Adipose tissue (tissue), 3 donors: ENCODE measurements around the gene HTR3B. TPM values are rescaled to one million over a fixed set of nuclear protein-coding genes. Genes with fewer than 3 reads are reported as not detected.

ENCODE experiments used
- H3K27ac ChIP-seq: one replicate; pipeline ENCODE4 v1.5.1; 2013; ENCODE audit warnings: low read depth, low read length
- WGBS, 3 donors: extraction: QIAGEN DNeasy Blood & Tissue Kit; methylation state at CpG; one replicate each; pipeline ENCODE4 v1.1.7; 2013; 5-methylcytosine and 5-hydroxymethylcytosine counted together
- polyA plus RNA-seq, 3 donors: library from polyadenylated mRNA; stranded (reverse); fragments of 200-250 nt; gene quantifications; one replicate each; pipeline ENCODE4 v1.2.3, GENCODE V29; 2013
- donor health status: healthy with polysubstance abuse.
- donor health status: Bipolar disorder and iron deficiency.
- donor health status: healthy.

Gene HTR3B, protein sequence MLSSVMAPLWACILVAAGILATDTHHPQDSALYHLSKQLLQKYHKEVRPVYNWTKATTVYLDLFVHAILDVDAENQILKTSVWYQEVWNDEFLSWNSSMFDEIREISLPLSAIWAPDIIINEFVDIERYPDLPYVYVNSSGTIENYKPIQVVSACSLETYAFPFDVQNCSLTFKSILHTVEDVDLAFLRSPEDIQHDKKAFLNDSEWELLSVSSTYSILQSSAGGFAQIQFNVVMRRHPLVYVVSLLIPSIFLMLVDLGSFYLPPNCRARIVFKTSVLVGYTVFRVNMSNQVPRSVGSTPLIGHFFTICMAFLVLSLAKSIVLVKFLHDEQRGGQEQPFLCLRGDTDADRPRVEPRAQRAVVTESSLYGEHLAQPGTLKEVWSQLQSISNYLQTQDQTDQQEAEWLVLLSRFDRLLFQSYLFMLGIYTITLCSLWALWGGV
- polyA plus RNA-seq, result not detected

DNA sequence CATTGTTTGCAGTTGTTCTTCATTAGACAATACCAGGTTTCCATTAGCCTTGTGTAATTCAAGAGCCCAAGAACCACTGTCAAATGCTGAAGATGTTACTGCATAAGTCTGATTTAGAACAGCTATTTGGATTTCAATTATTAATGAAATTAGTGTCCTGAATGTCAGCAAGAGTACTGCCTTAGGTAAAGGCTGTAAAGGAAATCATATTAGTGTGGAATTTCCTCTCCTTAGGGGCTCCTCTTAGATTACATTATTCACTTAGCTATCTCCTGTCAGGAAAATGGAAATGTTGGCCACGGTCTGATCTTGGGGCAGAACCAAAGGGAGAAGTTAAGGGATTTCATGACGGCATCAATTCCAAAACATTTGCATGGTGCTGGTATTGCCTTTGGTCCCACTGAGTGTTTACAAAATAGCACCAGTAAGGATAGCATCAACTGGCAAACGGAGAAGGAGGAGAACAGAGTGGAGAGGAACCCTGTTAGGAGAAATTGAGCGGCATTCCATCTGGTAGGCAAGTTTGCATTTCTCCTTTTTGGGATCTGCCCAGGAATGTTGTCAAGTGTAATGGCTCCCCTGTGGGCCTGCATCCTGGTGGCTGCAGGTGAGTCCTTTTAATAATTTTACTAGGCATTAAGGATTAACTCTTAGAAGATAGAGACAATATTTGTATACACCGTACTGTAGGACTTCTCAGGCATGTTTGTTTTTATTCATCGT is at the start of gene HTR3B:
HTR3B (plus strand) TSS at position 418 of the 723 bp plus-strand sequence; CDS start at position 556, 138 bp downstream.
- H3K27ac ChIP-seq, result no peak within 1 kb of the TSS
- 66 to 88% (median 70%) methylated on average over 6 of the region's 6 CpGs for WGBS, 3 donors

- WGBS, 3 donors, result 95 to 98% (median 96%) methylated on average over 6 of the region's 6 CpGs
- no peak overlapping the region for H3K27ac ChIP-seq
These were observed 48.8 kb upstream of the HTR3B start for GRCh38 chr11:113855803-113856202.

- 59 to 84% (median 71%) methylated on average over 5 of the region's 5 CpGs for WGBS, 3 donors
These were observed 47.4 kb upstream of the HTR3B start for GRCh38 chr11:113856966-113857759.

GRCh38 chr11:113859665-113860064 is 44.9 kb upstream of the HTR3B start:
- no peak overlapping the region for H3K27ac ChIP-seq

More at GRCh38 chr11:113856966-113857759, 47.4 kb upstream of the HTR3B start:
- no peak overlapping the region for H3K27ac ChIP-seq

DNA sequence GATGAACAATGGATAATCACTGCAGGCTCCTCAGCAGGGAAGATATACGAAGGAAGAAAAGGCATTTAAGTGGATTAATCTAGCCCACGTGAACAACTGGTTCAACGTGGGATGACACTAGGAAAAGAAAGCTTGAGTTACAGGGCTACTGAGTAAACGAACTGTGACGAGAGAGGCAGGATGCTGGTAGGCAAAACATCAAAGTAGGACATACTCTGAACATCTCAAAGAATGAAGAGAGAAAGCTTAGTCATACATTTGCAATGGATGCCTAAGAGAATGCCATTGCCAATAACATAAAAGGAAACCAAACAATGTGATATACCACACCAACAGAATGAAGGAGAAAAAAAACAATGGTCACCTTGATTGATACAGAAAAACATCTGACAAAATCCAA is 42.2 kb upstream of the HTR3B start:
- H3K27ac ChIP-seq, result no peak overlapping the region
- 64 to 82% (median 77%) methylated on average over 5 of the region's 5 CpGs for WGBS, 3 donors

DNA sequence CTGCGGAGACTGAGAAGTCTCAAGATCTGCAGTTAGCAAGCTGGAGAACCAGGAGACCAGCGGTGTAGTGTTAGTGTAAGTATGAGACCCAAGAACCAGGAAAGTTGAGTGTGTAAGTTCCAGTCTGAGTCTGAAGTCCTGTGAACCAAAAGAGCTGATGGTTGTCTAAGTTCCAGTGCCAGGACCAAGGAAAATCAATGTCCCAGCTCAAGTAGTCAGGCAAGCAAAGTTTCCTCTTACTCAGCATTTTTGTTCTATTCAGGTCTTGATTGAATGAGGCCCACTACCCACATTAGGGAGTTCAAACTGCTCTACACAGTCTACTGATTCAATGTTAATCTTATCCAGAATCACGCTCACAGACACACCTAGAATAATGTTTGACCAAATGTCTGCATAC is 40.2 kb upstream of the HTR3B start:
- 95 to 99% (median 99%) methylated on average over 3 of the region's 3 CpGs for WGBS, 3 donors
- H3K27ac ChIP-seq, result no peak overlapping the region

DNA sequence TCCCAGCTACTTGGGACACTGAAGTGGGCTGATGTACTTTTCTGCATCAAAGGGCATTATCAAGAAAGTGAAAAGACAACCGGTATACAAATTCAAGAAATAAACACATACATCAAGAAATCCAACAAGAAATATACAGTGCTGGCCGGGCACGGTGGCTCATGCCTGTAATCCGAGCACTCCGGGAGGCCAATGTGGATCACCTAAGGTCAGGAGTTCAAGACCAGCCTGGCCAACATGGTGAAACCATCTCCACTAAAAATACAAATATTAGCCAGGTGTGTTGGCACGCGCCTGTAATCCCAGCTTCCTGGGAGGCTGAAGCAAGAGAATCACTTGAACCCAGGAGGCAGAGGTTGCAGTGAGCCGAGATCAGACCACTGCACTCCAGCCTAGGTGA is 38.7 kb upstream of the HTR3B start:
- WGBS, 3 donors, result 96% methylated on average over 8 of the region's 8 CpGs
- no peak overlapping the region for H3K27ac ChIP-seq

DNA sequence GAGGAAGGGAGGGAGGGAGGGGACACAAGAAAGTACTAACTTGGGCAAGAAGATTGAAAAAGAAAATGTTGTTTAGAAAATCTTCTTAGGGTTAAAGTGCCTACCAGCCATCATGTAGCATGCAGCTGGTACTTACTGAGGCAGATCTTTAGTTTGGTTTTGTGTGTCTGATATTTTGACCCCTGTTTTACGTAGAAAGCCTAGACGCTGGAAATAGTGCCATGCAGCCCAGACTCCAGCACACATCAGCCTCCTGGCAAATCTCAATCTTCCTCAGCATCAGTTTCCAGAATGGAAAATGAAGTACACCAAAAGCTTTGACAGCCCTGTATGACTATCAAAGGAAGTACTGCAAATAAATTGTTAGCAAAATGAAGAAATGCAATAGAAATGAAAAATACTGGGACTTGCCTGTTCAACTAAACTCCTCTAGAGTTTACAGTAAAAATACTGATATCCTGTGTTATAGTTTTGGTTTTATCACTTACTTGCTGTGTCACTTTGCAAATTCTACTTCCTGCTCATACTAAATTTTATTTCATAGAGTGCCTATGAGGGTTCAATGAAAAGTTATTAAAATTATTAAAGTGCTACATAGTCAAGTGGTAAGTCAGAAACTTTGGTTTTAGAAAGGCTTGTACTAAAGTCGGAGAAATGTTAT is 36.6 kb upstream of the HTR3B start:
- 84 to 89% (median 89%) methylated on average over 3 of the region's 3 CpGs for WGBS, 3 donors
- no peak overlapping the region for H3K27ac ChIP-seq

GRCh38 chr11:113871336-113871735 is 33.3 kb upstream of the HTR3B start:
- WGBS, 3 donors, result 70 to 81% (median 76%) methylated on average over 3 of the region's 3 CpGs
- no peak overlapping the region for H3K27ac ChIP-seq

GRCh38 chr11:113873236-113873626 is 31.4 kb upstream of the HTR3B start:
- H3K27ac ChIP-seq, result no peak overlapping the region
- 63 to 77% (median 75%) methylated on average over 5 of the region's 5 CpGs for WGBS, 3 donors

DNA sequence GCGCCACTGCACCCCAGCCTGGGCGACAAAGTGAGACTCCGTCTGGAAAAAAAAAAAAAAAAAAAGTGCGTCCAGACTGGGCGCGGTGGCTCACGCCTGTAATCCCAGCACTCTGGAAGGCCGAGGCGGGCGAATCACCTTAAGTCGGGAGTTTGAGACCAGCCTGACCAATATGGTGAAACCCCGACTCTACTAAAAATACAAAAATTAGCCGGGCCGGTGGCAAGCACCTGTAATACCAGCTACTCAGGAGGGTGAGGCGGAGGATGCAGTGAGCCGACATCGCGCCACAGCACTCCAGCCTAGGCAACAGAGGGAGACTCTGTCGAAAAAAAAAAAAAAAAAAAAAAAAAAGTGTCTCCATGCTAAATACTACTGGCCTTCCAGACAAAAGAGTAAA is 30.5 kb upstream of the HTR3B start:
- H3K27ac ChIP-seq, result no peak overlapping the region
- 88 to 94% (median 91%) methylated on average over 13 to 19 of the region's 19 CpGs for WGBS, 3 donors

- H3K27ac ChIP-seq, result no peak overlapping the region
- 4 to 5% (median 5%) methylated on average over 19 of the region's 19 CpGs for WGBS, 3 donors
These were observed 29.9 kb upstream of the HTR3B start for GRCh38 chr11:113874581-113875233.

DNA sequence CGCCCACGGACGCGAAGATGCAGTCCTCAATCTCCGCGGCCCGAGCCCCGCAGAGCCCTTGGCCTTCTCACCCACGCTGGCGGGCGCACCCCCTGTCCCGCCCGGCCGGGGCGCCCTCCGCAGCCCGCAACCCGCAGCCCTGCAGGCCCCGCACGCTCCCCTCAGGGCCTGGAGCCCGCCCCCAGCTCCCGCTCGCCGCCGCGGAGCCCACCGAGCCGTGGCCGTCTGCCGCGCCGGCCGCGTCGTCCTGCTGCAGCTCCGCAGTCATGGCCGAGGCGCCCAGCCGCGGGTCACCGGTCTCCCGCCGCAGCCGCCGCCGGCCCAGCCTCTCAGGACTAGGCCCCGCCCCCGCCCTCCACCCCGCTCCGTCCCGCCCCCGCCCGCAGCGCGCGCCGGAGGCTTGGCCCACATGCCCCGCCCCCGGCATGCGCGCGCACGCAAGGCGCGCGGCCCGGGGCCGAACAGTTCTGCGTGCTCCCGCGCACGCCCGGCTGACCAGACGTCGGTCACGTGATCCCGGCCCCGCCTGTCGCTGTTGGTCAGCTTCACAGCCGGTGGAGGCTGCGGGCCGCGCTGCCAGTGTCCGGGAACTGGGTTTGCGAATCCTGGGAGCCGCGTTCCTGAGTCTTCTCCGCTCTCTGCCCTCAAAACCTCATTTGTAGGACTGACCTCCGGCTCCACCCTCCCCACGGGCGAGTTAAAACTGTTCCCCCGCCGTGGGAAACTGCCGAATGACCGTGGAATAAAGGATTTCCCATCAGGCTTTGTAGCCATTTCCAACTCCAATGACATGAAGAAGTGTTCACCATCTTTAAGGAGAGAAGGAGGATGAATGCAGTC is 29.1 kb upstream of the HTR3B start, which contains the start of gene USP28:
USP28 (minus strand) TSS at position 339 of the 840 bp plus-strand sequence; CDS start at position 268, 71 bp downstream.
- H3K27ac ChIP-seq, result peak within 1 kb of the TSS; percentile 62
- 0 to 1% (median 1%) methylated on average over 72 to 95 of the region's 95 CpGs for WGBS, 3 donors

DNA sequence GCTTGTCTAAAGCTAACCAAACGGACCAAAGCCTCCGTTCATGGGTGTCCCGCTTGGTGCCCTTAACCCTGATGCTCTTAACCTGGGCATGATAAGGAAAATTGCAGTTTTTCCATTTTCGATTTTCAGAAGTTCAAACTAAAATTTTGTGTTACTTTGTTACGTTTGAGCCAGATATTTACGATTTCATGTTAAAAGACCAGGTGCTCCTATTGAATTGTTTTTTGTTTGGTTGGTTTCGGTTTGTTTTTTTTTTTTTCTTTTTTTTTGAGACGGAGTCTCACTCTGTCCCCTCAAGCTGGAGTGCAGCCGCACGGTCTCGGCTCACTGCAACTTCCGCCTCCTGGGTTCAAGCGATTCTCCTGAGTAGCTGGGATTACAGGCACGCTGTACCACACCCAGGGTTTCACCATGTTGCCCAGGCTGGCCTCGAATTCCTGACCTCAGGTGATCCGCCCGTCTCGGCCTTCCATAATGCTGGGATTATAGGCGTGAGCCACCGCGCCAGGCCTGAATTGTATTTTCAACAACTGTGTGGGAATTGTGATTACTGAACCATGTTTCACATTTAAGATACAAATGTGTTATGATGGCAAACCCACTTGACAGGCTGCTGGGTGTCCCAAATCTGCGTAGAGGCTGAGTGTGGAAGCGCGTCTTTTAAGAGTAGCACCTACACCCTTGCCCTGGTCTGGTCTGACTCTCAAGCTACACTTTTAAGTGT is 28.4 kb upstream of the HTR3B start:
- H3K27ac ChIP-seq, result peak overlapping the region; percentile 62
- 77 to 83% (median 83%) methylated on average over 24 of the region's 24 CpGs for WGBS, 3 donors

DNA sequence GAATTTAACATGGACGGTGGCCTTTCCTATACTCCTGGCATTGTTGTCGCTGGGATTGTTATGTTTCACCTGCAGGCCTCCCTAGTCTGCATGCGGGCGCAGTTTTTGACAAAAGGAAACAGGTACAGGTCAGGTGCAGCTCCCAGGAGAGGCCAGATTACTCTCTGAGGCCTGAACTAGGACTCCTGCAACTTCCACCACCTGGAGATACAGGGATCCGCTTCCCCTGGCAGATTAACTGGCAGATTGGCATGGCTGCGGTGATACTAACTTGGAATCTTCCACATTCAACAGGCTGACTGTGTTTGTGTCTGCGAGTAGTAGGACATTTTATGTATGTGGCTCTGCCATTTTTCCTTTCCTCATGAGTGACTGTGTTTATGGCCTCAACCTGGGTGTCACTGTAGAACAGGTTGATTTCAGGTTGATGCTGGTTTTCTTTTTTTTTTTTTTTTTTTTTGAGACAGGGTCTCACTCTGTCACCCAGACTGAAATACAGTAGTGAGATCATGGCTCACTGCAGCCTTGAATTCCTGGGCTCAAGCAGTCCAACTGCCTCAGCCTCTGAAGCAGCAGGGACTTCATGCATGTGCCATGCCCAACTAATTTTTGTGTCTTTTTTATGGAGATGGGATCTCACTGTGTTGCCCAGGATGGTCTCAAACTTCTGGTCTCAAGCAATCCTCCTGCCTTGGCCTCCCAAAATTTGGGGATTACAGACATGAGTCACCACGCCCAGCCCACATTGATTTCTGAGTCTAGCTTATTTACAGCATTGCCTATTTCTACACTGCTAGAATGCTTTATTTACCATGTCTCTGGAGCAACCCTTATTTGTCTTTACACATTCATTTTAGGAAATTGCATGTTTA is 27.6 kb upstream of the HTR3B start:
- 97 to 98% (median 98%) methylated on average over 8 of the region's 8 CpGs for WGBS, 3 donors
- H3K27ac ChIP-seq, result no peak overlapping the region

DNA sequence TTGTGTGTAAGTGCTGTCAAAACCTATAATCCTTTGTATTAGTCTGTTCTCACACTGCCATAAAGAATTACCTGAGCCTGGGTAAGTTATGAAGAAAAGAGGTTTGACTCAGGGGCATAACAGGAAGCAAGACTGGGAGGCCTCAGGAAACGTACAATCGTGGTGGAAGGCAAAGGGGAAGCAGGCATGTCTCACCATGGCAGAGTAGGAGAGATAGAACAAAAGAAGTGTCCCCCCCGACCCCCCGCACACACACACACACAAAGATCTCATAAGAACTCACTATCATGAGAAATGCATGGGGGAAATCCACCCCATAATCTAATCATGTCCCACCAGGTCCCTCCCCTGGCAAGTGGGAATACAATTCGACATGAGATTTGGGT is 26.9 kb upstream of the HTR3B start:
- 57 to 79% (median 68%) methylated on average over 5 of the region's 5 CpGs for WGBS, 3 donors
- H3K27ac ChIP-seq, result no peak overlapping the region
